ENCODE results near the gene HHIPL2.

The HHIPL2 gene

GRCh38 chr1:222547944-222548671 is at the start of gene HHIPL2:
HHIPL2 (minus strand) TSS chr1:222548104; CDS start chr1:222548044, 60 bp downstream.
- no peak for DNase-seq (ENCODE audit: low read depth)
- no peak within 1 kb of the TSS for H3K4me3 ChIP-seq (ENCODE audit: low read depth, low read length)
- TF ChIP-seq CTCF (conservative IDR thresholded peaks at IDR 0.05; ENCODE audit: low read depth, low read length), result no peak

GRCh38 chr1:222596696-222597095 is 48.8 kb upstream of the HHIPL2 start:
- DNase-seq (ENCODE audit: low read depth), result no peak
- TF ChIP-seq CTCF (conservative IDR thresholded peaks at IDR 0.05; ENCODE audit: low read depth, low read length), result no peak

GRCh38 chr1:222594789-222595188 is 46.9 kb upstream of the HHIPL2 start:
- TF ChIP-seq CTCF (conservative IDR thresholded peaks at IDR 0.05; ENCODE audit: low read depth, low read length), result no peak
- no peak overlapping the region for H3K4me3 ChIP-seq (ENCODE audit: low read depth, low read length)
- DNase-seq (ENCODE audit: low read depth), result no peak

More at GRCh38 chr1:222596696-222597095, 48.8 kb upstream of the HHIPL2 start:
- no peak overlapping the region for H3K4me3 ChIP-seq (ENCODE audit: low read depth, low read length)

GRCh38 chr1:222592171-222592570 is 44.3 kb upstream of the HHIPL2 start:
- H3K4me3 ChIP-seq (ENCODE audit: low read depth, low read length), result no peak overlapping the region
- no peak for TF ChIP-seq CTCF (conservative IDR thresholded peaks at IDR 0.05; ENCODE audit: low read depth, low read length)
- DNase-seq (ENCODE audit: low read depth), result peak; percentile 2

GRCh38 chr1:222589462-222590302 is 41.8 kb upstream of the HHIPL2 start, which contains the start of gene TAF1A:
TAF1A (minus strand) TSS chr1:222589933.
- peak within 1 kb of the TSS; percentile 75 for H3K4me3 ChIP-seq (ENCODE audit: low read depth, low read length)
- TF ChIP-seq CTCF (conservative IDR thresholded peaks at IDR 0.05; ENCODE audit: low read depth, low read length), result no peak
- DNase-seq (ENCODE audit: low read depth), result peak; percentile 82

GRCh38 chr1:222588135-222588534 is 40.2 kb upstream of the HHIPL2 start:
- TF ChIP-seq CTCF (conservative IDR thresholded peaks at IDR 0.05; ENCODE audit: low read depth, low read length), result no peak
- H3K4me3 ChIP-seq (ENCODE audit: low read depth, low read length), result no peak overlapping the region
- DNase-seq (ENCODE audit: low read depth), result no peak
